Esophagus mucosa (tissue), 1 donor: Measurements from ENCODE around the gene HTRA1. TPM values are rescaled to one million over a fixed set of nuclear protein-coding genes. Genes with fewer than 3 reads are reported as not detected.

Experiments
- ATAC-seq: fragments of 200-7000 bp; cut with Tn5 transposase; one replicate; pipeline ENCODE4 v1.9.1; 2020
- total RNA-seq: library from RNA; stranded (reverse); gene quantifications from one replicate; pipeline ENCODE4 v1.2.4, GENCODE V29; 2023
- donor health status: DM: yes; HTN: yes; CAD: no.

Gene HTRA1
- total RNA-seq, 1 donor from 2014 or later: 15.3 TPM

DNA sequence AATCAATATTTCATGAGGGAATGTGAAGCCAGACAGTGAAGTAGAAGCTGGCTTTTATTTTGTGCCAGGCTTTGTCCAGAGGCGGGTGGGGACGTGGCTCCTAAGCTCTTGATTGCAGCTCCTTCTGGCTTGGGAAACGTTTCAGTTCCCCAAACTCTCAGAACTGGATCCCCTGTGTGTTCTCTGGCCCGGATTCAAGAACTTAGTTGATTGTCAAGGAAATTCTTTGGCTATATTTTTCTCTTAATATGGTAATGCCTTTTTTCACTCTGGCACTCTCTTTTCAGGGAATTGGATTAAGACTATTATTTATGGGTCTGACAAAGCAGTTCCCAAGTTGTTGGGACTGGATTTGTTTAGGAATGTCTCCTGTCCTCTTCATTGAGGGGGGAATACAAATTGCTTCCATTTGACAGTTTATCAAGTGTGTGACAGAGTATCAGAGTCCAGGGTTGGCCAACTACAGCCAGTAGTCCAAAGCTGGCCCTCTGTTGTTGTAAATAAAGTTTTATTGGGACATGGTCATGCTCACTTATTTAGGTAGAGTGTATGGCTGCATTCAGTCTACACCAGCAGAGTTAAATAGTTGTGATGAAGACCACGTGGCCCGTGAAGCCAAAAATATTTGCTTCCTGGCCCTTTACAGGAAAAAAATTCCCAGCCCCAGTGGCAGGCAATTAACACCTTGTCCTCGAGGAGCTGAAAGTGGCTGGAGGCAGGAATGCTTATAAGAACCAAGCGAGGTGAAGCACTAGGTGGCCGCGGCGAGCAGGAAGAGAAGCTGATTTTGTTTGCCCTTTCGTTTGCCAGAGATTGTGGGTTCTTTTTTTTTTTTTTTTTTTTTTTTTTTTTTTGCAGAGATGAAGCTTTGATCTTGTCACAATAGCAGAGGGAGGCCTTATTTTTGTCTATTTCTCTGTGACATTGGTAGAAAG lies 34.3 kb downstream of the HTRA1 start:
- no peak for ATAC-seq

DNA sequence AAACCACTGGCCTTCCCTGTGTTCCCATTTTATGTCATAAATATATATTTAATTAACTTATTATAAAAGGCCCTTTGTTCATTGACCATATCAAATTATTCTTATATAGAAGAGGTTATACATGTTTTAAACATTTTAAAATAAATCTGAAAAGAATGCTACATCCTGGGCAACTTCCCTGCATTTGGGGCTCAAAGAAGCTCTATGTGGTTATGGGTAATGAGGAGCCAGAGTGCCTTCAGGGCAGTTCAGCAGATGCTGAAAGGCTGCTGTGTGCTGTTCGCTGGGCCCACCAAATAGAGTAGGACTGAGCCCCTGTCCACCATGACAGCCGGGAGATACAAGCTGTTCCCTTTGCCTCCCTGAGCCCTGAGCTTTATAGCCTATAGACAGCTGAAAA lies 35.9 kb downstream of the HTRA1 start:
- ATAC-seq: no peak

DNA sequence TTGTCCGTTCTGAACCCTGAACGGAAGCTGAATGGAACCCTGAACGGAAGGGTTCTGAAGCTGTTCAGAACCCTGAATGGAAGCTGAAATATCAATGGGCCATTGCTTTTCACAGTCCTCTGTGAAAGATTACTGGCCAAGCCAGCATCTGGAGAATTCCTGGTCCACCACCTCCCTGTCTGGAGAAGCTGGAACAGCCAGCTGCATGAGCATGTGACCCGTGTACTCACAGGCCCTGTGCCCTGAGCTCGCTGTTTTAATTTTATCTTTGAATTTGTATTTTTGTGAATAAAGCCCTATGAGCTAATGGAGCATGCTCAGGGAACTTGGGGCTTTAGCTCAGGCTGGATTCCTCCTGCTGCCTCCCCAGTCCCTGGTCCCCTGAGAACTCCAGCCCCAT lies 37.2 kb downstream of the HTRA1 start:
- ATAC-seq: no peak

GRCh38 chr10:122499012-122499411 lies 37.7 kb downstream of the HTRA1 start:
- ATAC-seq: no peak

DNA sequence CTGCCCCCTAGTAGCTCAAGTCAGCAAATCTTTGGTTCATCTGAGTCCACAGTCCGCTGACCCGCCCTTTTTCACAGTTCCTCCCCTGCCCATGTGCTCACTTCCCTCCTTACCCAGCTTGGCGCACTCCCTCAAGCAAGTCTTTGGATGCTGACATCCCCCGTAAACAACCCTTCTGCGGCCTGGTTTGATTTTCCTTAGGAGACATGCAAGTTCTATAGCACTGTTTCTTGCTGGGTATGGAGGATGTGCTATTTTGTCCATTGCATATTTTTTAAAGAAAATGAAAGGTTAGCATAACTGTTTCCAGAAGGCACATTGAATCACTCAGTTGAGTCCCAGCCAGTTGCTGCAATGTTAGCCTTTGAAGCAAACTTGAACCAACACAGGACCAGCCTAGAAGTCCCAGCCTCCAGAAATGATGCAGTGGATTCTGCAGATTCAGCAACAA lies 38.2 kb downstream of the HTRA1 start:
- ATAC-seq: no peak

DNA sequence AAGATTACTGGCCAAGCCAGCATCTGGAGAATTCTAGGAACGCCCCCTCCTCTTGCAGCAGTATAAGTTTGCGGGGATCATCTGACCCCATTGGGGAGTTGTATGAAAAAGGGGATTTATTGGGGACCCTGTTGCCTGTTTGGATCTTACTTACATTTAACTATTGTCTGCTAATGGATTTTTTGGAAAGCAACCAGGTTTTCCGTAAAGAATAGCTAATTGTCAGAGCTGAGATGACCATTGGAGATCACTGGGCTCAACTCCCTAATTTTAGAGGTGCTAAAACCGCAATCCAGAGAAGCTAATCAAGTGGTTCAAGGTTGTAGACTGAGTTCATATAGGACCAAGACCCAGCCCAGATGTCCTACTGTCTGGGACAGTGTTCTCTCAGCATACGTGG lies 38.8 kb downstream of the HTRA1 start:
- no peak for ATAC-seq

DNA sequence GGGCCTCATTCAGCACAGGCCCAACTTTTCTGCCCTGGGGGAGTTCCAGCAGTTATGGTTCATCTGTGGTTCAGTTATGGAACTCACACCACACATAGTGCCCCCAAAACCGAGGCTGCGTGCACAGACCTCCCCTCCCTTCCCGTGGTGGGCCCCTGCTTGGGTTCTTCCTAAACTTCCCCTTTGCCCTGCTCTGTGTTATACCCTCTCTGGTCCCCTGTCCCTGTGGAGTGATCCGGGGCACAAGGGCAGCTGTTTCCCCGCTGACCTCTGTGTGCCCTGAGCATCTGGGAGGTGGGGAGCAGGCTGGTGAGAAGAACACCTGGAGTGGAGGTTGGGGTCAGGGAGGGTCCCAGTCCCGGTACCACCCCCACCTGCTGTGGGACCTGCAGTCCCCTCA lies 39.4 kb downstream of the HTRA1 start:
- no peak for ATAC-seq

GRCh38 chr10:122503012-122503411 lies 41.7 kb downstream of the HTRA1 start:
- ATAC-seq: no peak

- ATAC-seq: no peak
Measured at GRCh38 chr10:122503886-122504609, 42.7 kb downstream of the HTRA1 start.

- ATAC-seq: peak; percentile 76
Measured at GRCh38 chr10:122504610-122504950, 43.2 kb downstream of the HTRA1 start.

GRCh38 chr10:122505011-122505410 lies 43.7 kb downstream of the HTRA1 start:
- no peak for ATAC-seq

DNA sequence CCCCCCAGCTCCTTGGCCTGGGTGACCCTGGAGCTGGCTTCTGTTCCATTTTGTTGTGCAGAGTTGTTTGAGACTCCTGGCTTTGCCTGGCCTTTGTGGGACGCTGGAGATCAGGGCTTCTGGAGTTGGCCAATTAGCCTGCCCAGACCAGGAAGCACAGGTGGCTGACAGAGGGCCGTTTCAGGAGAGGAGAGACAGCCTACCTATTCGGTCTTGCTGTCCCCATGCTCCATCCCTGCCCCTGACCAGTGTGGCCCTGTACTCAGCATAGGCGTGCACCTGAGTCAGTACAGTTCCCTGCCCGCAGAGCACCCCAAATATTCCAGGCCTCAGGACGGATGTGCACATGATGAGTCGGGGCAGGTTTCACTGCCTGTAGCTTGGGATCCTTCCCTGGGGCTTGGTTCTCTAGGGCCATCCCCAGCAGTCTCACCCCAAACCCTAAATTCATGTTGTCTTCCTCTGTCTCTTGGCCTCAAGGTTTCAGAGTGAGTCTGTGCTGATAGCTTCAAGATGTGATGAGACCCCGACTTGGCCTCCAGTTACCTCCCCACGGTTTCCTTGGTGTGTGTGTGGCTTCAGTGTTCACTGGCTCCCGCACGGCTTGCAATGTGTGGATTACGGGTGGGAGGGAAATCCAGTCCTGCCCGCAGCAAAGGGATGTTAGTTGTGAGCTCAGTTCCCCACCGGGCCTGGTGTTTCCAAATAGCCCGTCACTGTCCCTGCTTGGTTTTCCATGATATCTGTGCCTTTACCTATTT lies 44.7 kb downstream of the HTRA1 start:
- ATAC-seq: no peak

- no peak for ATAC-seq
Measured at GRCh38 chr10:122507616-122508015, 46.3 kb downstream of the HTRA1 start.

DNA sequence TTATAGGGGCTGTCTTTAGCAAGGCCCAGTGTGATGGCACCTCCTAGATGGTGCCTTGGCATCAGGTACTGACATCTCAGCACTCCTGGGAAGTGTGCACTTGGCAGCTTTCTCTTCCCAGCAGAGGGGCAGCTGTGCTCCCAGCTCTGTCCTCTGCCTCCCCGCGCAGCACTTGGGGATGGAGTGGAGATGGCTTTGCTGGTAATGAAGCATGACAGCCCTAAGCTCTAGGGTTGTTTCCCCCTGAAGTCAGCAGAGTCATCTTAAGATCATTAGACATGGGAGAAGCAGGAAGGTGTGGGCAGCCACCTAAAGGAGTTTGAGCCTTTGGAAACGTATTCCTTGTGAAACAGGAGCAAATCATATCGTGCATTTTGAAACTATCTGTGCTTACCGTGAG lies 46.7 kb downstream of the HTRA1 start:
- ATAC-seq: no peak

DNA sequence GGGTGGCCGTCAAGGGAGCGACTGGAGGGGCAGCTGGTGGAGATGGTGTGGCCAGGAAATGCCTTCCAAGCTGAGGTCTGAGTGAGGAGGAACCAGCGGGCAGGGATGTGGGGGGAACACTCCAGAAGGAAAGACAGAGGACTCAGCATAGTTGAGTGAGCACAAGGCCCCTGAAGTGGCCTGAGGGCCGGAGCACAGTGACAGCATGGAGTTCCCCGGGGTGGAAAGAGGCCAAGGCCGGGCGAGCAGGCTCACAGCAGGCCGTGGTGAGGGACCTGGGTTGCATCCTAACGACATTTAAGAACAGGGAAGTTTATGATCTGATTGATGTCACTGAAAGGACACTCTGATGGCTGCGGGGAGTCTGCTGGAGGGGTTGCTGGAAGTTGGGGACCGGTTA lies 48.0 kb downstream of the HTRA1 start:
- ATAC-seq: no peak

DNA sequence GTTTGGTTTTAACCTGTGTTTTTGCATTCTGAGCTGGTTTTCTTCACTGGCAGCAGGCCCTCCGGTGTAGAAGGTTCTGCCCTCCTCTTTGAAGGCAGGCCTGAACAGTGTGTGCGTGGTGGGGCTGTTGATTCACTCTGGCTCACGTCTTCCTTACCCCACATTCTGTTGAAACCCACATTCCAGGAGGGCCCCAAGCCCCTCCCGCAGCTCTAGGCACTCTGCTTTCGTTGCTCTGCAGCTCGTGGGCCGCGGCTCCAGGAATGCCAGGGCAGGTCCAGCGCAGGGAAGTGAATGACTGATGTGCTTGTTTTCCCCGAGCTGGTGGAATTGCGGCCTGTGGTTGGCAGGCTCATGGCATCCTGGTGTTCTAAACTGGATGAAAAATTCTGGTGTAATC lies 49.0 kb downstream of the HTRA1 start:
- peak; percentile 71 for ATAC-seq

DNA sequence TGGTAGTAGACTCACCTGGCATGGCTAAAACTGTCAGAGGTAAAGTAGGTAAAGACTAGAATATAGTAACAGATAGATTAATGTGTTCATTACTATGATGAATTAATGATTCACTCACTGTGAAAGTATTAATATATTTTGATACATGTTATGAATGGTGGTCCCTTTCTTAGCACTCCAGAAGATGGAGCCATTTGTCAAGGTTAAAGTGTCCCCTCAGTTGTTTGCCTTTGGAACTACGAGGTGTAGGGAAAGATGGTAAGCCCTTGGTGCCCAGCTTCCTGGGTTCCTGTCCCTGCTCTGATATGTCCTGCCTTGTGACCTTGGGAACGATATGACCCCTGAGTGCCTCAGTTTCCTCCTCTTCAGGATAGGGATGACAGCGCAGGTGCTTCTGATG lies 49.4 kb downstream of the HTRA1 start:
- ATAC-seq: no peak

DNA sequence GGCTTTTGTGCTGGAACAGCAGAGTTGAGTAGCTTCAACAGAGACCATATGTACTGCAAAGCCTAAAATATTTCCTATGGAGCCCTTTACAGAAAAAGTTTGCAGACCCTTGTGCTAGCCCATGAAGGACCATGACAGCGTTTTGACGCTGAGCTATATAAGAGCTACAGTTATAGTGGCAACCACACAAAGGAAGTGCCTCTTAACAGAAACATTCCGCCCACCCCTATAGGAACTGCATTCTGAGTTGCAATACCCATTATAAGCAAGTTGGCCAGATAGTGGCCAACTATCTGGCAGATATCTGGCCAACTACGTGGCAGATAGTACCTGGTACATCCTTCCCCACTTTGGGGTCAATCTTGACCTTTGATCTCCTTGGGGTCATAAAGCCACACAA lies 51.7 kb downstream of the HTRA1 start:
- ATAC-seq: no peak

DNA sequence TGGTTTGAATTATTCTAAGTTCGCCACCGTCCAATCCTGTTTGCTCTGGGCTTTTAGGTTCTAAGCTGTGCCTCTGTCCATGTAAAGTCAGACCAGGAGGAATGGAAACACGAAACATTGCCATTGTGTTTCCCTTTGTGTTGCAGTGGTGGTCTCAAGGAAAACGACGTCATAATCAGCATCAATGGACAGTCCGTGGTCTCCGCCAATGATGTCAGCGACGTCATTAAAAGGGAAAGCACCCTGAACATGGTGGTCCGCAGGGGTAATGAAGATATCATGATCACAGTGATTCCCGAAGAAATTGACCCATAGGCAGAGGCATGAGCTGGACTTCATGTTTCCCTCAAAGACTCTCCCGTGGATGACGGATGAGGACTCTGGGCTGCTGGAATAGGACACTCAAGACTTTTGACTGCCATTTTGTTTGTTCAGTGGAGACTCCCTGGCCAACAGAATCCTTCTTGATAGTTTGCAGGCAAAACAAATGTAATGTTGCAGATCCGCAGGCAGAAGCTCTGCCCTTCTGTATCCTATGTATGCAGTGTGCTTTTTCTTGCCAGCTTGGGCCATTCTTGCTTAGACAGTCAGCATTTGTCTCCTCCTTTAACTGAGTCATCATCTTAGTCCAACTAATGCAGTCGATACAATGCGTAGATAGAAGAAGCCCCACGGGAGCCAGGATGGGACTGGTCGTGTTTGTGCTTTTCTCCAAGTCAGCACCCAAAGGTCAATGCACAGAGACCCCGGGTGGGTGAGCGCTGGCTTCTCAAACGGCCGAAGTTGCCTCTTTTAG lies 52.9 kb downstream of the HTRA1 start:
- ATAC-seq: no peak

GRCh38 chr10:122515022-122515424 lies 53.7 kb downstream of the HTRA1 start:
- ATAC-seq: no peak

- ATAC-seq: no peak
Measured at GRCh38 chr10:122515588-122516231, 54.4 kb downstream of the HTRA1 start.

DNA sequence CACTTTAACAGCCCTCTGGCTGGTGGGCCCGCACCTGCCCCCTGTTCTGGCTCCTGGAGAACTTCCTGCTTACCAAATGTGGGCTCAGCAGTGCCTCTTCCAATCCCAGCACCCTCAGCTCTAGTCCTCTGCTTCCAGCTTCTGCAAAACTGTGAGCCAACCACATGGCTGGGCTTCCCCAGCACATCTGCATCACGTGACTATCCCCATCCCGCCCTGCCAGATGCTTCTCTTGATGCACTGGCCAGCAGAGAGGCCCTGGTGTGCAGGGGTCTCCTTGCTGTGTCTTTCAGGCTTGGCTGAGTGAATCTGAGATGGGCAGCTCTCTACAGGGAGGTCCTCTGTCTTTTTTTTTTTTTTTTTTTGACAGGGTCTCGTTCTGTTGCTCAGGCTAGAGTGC lies 55.4 kb downstream of the HTRA1 start:
- ATAC-seq: no peak
